Measurements from ENCODE around the gene ABHD18.
A peak's percentile ranks its signal among the peaks of the same experiment; 100 is the strongest.
"Not testable (repeated sequence)": the region's sequence is repeated elsewhere in the genome, so short reads cannot be mapped to it uniquely, and the experiment has no call there.

The ABHD18 gene

DNA sequence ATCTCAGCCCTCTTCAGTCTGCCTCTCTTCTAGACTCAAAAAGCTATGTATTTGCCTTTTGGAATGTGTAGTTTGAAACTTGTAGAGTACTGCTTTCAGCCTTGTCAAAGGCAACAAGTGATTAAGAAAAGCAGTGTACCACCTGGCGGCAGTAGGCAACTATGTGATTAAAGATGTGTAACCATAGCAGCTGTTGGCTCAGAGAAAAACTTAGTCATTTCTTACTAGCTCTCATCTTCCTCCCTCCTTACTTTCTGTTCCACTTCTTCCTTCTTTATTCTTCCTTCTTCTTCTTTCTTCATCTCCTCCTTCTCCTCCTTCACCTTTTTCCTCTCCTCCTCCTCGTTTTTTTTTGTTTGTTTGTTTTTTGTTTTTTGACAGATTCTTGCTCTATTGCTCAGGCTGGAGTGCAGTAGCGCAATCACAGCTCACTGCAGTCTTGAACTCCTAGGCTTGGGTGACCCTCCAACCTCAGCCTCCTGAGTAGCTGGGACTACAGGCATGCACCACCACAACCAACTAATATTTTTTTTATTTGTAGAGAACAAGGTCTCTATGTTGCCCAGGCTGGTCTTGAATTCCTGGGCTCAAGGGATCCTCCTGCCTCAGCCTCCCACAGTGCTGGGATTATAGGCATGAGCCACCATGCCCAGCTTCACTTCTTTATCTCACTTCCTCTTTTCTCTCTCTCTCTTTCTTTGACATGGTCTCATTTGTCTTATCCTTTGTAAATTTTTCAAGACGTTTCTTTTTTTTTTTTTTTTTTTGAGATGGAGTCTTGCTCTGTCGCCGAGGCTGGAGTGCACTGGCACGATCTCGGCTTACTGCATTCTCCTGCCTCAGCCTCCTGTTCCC lies 32.6 kb downstream of the ABHD18 start:
- TF ChIP-seq, protein P1, sequence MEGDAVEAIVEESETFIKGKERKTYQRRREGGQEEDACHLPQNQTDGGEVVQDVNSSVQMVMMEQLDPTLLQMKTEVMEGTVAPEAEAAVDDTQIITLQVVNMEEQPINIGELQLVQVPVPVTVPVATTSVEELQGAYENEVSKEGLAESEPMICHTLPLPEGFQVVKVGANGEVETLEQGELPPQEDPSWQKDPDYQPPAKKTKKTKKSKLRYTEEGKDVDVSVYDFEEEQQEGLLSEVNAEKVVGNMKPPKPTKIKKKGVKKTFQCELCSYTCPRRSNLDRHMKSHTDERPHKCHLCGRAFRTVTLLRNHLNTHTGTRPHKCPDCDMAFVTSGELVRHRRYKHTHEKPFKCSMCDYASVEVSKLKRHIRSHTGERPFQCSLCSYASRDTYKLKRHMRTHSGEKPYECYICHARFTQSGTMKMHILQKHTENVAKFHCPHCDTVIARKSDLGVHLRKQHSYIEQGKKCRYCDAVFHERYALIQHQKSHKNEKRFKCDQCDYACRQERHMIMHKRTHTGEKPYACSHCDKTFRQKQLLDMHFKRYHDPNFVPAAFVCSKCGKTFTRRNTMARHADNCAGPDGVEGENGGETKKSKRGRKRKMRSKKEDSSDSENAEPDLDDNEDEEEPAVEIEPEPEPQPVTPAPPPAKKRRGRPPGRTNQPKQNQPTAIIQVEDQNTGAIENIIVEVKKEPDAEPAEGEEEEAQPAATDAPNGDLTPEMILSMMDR (conservative IDR thresholded peaks at IDR 0.05; ENCODE audit: low read length): peak; percentile 13; the same call in 1 of the 2 replicates
- no peak overlapping the region for H3K4me3 ChIP-seq (ENCODE audit: low read length)
- DNase-seq (ENCODE audit: low read depth): peak; percentile 43

DNA sequence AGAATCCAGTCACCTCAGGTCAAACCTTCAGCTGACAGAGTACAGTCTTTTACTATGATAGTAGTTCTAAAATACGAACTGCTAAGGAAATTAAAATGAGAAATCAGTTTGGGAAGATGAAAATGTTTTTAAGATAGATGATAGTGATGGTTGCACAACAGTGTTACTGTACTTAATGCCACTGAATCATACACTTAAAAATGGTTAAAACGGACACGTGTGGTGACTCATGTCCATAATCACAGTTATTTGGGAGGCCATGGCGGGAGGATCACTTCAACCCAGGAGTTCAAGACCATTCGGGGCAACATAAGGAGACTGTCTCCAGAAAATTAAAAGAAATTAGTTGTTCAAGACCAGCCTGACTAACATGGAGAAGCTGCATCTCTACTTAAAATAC lies 41.4 kb downstream of the ABHD18 start:
- H3K4me3 ChIP-seq (ENCODE audit: low read length): no peak overlapping the region
- TF ChIP-seq, protein P1 (conservative IDR thresholded peaks at IDR 0.05; ENCODE audit: low read length): no peak
- no peak for DNase-seq (ENCODE audit: low read depth)

DNA sequence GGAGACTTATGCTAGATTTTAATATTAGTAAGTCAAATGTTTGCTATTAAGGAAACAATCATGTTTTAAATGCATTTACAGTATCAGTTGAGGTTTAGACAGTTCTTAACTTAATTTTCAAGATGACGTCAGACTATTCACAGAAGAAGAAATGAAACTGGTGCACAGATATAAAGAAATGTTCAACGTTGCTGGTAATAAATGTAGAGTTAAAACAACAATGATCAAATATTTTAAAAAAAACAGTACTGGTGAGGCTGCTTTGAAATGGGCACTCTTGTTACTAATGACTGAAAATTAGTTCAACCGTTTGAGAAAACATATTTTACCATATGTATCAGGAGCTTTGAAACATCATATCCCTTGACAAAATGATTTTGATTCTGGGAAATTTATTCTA lies 44.2 kb downstream of the ABHD18 start:
- TF ChIP-seq, protein P1 (conservative IDR thresholded peaks at IDR 0.05; ENCODE audit: low read length): no peak
- no peak overlapping the region for H3K4me3 ChIP-seq (ENCODE audit: low read length)
- no peak for DNase-seq (ENCODE audit: low read depth)

DNA sequence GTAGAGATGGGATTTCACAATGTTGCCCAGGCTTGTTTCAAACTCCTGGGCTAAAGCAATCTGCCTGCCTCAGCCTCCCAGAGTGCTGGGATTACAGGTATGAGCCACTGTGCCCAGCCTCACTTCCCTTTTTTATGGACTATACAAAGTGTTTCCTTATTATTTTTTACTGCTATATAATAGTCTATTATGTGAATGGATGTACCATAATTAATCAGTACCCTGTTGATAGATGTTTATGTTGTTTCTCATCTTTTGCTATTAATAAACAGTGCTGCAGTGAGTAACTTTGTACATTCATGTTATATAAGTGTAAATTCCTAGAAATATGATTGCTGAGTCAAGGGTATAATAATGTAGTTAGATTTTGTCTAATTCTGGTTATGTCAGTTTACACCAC lies 60.1 kb downstream of the ABHD18 start:
- no peak for DNase-seq (ENCODE audit: low read depth)
- H3K4me3 ChIP-seq (ENCODE audit: low read length): no peak overlapping the region
- TF ChIP-seq, protein P1 (conservative IDR thresholded peaks at IDR 0.05; ENCODE audit: low read length): no peak

DNA sequence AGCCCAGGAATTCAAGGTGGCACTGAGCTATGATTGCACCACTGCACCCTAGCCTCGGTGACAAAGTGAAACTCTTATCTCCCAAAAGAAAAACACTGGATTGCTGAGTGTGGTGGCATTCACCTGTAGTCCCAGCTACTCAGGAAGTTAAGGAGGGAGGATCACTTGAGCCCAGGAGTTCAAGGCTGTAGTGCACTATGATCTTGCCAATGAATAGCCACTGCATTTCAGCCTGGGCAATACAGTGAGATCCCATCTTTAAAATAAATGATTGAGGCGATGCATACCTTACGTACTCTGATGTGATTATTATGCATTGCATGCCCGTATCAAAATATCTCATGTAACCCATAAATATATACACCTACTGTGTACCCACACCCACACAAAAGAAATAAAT lies 64.7 kb downstream of the ABHD18 start:
- TF ChIP-seq, protein P1 (conservative IDR thresholded peaks at IDR 0.05; ENCODE audit: low read length): no peak

DNA sequence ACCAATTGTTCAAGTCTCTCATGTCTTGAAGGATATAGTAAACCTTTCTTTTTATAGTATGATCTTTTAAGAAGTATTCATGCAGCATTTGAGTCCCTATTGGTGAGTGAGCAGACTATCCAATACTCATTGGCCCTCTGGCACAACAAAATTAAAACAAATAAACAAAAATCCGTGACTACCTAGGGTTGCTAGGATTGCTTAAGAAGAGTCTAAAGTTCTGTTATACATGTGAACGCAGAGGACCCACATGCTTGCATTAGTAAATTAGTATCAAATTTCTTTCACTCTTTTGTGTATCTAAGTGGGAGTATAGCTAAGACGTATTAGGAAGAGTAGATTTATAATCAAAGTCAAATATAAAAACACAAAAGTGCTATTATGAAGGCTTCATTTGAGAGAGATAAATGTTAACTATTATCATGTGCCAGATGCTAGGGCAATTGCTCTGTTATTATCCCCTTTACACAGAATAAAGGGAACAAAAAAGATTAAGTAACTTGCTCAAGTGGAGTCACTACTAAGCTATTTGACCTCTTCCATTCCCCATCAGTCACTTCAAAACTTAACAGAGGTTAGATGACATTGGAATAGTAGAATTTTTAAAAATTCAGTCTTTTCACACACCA lies 66.7 kb downstream of the ABHD18 start:
- H3K4me3 ChIP-seq (ENCODE audit: low read length): no peak overlapping the region
- DNase-seq (ENCODE audit: low read depth): no peak
- TF ChIP-seq, protein P1 (conservative IDR thresholded peaks at IDR 0.05; ENCODE audit: low read length): no peak

More for the DNA sequence above, 64.7 kb downstream of the ABHD18 start:
- no peak overlapping the region for H3K4me3 ChIP-seq (ENCODE audit: low read length)
- no peak for DNase-seq (ENCODE audit: low read depth)

DNA sequence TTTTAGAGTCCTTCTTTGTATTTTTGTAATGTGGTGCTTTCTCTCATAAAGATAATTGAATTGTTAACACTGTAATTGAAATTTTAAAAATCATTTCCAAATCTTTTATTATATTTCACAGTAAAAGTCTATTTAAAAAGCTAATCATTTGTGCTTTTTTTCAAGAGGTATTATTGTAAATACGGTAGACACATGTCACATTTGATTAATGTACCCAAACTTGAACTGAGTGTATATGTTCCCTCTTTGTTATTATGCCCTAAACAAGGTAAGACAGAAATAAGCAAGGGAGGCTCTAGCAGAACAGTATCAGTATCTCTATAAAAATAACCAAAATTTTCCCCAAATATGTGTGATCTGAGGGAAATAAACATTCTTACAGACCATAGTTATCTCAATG lies 74.4 kb downstream of the ABHD18 start:
- TF ChIP-seq, protein P1 (conservative IDR thresholded peaks at IDR 0.05; ENCODE audit: low read length): no peak
- DNase-seq (ENCODE audit: low read depth): no peak
- H3K4me3 ChIP-seq (ENCODE audit: low read length): no peak overlapping the region

DNA sequence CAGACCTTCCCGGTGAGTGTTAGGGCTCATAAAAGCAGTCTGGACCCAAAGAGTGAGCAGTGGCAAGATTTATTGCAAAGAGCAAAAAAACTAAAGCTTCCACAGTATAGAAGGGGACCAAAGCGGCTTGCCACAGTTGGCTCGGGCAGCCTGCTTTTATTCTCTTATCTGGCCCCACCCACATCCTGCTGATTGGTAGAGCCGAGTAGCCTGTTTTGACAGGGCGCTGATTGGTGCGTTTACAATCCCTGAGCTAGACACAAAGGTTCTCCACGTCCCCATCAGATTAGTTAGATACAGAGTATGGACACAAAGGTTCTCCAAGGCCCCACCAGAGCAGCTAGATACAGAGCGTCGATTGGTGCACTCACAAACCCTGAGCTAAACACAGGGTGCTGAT lies 81.8 kb downstream of the ABHD18 start:
- not testable (repeated sequence) for DNase-seq (ENCODE audit: low read depth)

DNA sequence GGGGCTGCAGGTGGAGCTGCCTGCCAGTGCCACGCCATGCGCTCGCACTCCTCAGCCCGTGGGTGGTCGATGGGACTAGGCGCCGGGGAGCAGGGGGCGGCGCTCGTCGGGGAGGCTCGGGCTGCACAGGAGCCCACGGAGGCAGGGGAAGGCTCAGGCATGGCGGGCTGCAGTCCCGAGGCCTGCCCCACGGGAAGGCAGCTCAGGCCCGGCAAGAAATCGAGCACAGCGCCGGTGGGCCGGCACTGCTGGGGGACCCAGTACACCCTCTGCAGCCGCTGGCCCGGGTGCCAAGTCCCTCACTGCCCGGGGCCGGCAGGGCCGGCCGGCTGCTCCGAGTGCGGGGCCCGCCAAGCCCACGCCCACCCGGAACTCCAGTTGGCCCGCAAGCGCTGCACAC lies 82.3 kb downstream of the ABHD18 start:
- not testable (repeated sequence) for DNase-seq (ENCODE audit: low read depth); H3K4me3 ChIP-seq (ENCODE audit: low read length)

More for the DNA sequence above, 81.8 kb downstream of the ABHD18 start:
- H3K4me3 ChIP-seq (ENCODE audit: low read length): not testable (repeated sequence)

DNA sequence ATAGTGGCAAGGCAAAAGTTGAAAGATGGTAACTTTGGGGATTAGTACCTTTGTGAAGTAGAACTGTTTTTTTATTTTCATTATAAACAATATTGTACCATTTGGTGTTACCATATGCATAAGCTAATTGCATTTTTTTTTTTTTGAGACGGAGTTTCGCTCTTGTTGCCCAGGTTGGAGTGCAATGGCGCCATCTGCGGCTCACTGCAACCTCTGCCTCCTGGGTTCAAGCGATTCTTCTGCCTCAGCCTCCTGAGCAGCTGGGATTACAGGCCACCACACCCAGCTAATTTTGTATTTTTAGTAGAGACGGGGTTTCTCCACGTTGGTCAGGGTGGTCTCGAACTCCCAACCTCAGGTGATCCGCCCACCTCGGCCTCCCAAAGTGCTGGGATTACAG lies 86.0 kb downstream of the ABHD18 start:
- H3K4me3 ChIP-seq (ENCODE audit: low read length); DNase-seq (ENCODE audit: low read depth): not testable (repeated sequence)
